Glomerular visceral epithelial cell (primary cell): ENCODE measurements around the gene RANGAP1.
"Not testable (repeated sequence)": the region's sequence is repeated elsewhere in the genome, so short reads cannot be mapped to it uniquely, and the experiment has no call there.

ENCODE experiments used
- DNase-seq: peaks from one replicate; pipeline ENCODE4 v3.0.0-alpha.2; 2016; ENCODE audit errors: extremely low spot score

The RANGAP1 gene

GRCh38 chr22:41301085-41302020 lies 15.4 kb upstream of the RANGAP1 start, which contains the start of gene ZC3H7B:
Gene ZC3H7B, plus strand, starts transcription at chr22:41301525. Its CDS starts 19,136 bp downstream, at chr22:41320661.
- DNase-seq: peak; percentile 78

GRCh38 chr22:41300661-41301060 lies 14.7 kb upstream of the RANGAP1 start:
- no peak for DNase-seq

- no peak for DNase-seq
Observed at GRCh38 chr22:41296826-41297667, 11.1 kb upstream of the RANGAP1 start.

GRCh38 chr22:41294816-41295215 lies 8.8 kb upstream of the RANGAP1 start:
- DNase-seq: not testable (repeated sequence)

GRCh38 chr22:41290262-41291221 lies 4.6 kb upstream of the RANGAP1 start:
- peak; percentile 84 for DNase-seq

GRCh38 chr22:41289671-41290070 lies 3.7 kb upstream of the RANGAP1 start:
- DNase-seq: no peak

- DNase-seq: peak; percentile 80
Observed at GRCh38 chr22:41288245-41288946, 2.4 kb upstream of the RANGAP1 start.

GRCh38 chr22:41286639-41287091 lies 678 bp upstream of the RANGAP1 start:
- no peak for DNase-seq

GRCh38 chr22:41285441-41285819 lies 557 bp downstream of the RANGAP1 start:
- DNase-seq: peak; percentile 79

- DNase-seq: no peak
Observed at GRCh38 chr22:41284465-41284864, 1.5 kb downstream of the RANGAP1 start.

GRCh38 chr22:41280854-41281253 lies 5.1 kb downstream of the RANGAP1 start:
- DNase-seq: no peak

- no peak for DNase-seq
Observed at GRCh38 chr22:41280065-41280464, 5.9 kb downstream of the RANGAP1 start.

GRCh38 chr22:41274856-41275255 lies 11.1 kb downstream of the RANGAP1 start:
- DNase-seq: no peak

- DNase-seq: no peak
Observed at GRCh38 chr22:41273128-41273527, 12.9 kb downstream of the RANGAP1 start.

GRCh38 chr22:41271787-41272186 lies 14.2 kb downstream of the RANGAP1 start:
- no peak for DNase-seq

GRCh38 chr22:41267958-41268357 lies 18.0 kb downstream of the RANGAP1 start:
- no peak for DNase-seq

- no peak for DNase-seq
Observed at GRCh38 chr22:41264408-41264941, 21.5 kb downstream of the RANGAP1 start.

- DNase-seq: no peak
Observed at GRCh38 chr22:41263704-41264103, 22.3 kb downstream of the RANGAP1 start.

- DNase-seq: no peak
Observed at GRCh38 chr22:41262250-41262765, 23.7 kb downstream of the RANGAP1 start.
